Fibroblast of skin of back (primary cell): Measurements from ENCODE around the gene PPIP5K1.

Source experiments
- DNase-seq: peaks from one replicate; pipeline ENCODE4 v3.0.0-alpha.2; 2013

The PPIP5K1 gene

GRCh38 chr15:43488790-43489189 is 101.2 kb downstream of the PPIP5K1 start:
- DNase-seq: no peak

GRCh38 chr15:43487271-43487895 is 102.6 kb downstream of the PPIP5K1 start:
- no peak for DNase-seq

GRCh38 chr15:43484455-43484854 is 105.6 kb downstream of the PPIP5K1 start:
- DNase-seq: no peak
